Measurements from ENCODE around the gene MYH4. TPM values are rescaled to one million over a fixed set of nuclear protein-coding genes. Genes with fewer than 3 reads are reported as not detected.

The MYH4 gene
- total and polyA plus RNA-seq, 2 of the 4 experiments (the other 2 are of a cell fraction): not detected

DNA sequence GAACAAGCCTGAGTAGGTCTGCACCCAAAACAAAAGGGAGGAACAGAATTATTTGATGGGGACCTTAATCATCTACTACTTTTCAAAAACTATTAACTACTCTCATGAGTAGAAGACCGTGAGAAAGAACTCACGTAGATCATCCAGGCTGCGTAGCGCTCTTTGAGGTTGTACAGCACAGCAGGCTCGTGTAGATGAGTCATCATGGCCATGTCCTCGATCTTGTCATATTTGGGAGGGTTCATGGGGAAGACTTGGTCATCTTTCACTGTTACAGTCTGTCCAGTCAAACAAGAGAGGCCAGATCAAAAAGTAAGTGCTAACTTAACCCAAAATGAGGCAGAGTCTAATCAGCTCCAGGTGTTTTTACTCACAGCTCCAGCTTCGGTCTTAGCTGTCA lies 46.7 kb upstream of the MYH4 start:
- no peak for DNase-seq
- Histone ChIP-seq H3K14ac (replicated peaks; ENCODE audit: low read depth, low read length) (no peak overlapping the region), H2AFZ (replicated peaks; ENCODE audit: low read length, poor library complexity) (no peak overlapping the region), H2BK20ac (ENCODE audit: low read depth, low read length) (no peak overlapping the region), H3K4me2 (ENCODE audit: low read depth, low read length) (no peak overlapping the region), H3K4me3 (ENCODE audit: insufficient read depth, low read depth, low read length) (no peak overlapping the region), H2BK120ac (ENCODE audit: low read depth, low read length) (no peak overlapping the region), H3K4ac (ENCODE audit: low read depth, low read length) (no peak overlapping the region), H3K9ac (ENCODE audit: low read depth, low read length) (no peak overlapping the region), H4K20me1 (ENCODE audit: insufficient read depth, low read length) (no peaks in the 10 kb centered on the region), H4K91ac (ENCODE audit: insufficient read depth, low read depth, low read length) (no peak overlapping the region), H2AK5ac (ENCODE audit: low read depth, low read length) (no peak overlapping the region), H2AK9ac (replicated peaks; ENCODE audit: low read depth, low read length, poor library complexity) (no peak overlapping the region), H4K8ac (ENCODE audit: low read depth in 2 of 2, low read length in 2 of 2) (no peak overlapping the region), H3K27ac (ENCODE audit: insufficient read depth, low read length) (no peak overlapping the region), H3K56ac (ENCODE audit: extremely low read depth, insufficient read depth, low read length) (no peak overlapping the region), H3K27me3 (ENCODE audit: control insufficient read depth, insufficient read depth, low read length) (no peaks in the 10 kb centered on the region), H3K4me1 (ENCODE audit: control insufficient read depth, insufficient read depth, low read length) (no peaks in the 10 kb centered on the region), H3K36me3 (ENCODE audit: control insufficient read depth, insufficient read depth, low read length) (no peaks in the 10 kb centered on the region), H2BK15ac (ENCODE audit: low read depth, low read length) (no peak overlapping the region), H2BK5ac (ENCODE audit: low read depth, low read length, poor library complexity, severe bottlenecking) (no peak overlapping the region), H3K23ac (ENCODE audit: low read depth, low read length) (no peak overlapping the region), H3K79me1 (ENCODE audit: low read depth in 1 of 2, low read length in 2 of 2) (no peaks in the 10 kb centered on the region), H3K9me1 (ENCODE audit: insufficient read depth, low read length) (no peaks in the 10 kb centered on the region), H3K9me3 (ENCODE audit: control insufficient read depth, insufficient read depth, low read length) (no peaks in the 10 kb centered on the region), H4K5ac (ENCODE audit: low read depth, low read length) (no peak overlapping the region), H3K18ac (ENCODE audit: low read depth, low read length) (no peak overlapping the region)
- no TSS peak for BruUV-seq (replicated peaks)
- ChIA-PET POLR2A (ENCODE audit: unreplicated experiment) (no interaction called here), CTCF (no interaction called here)
- dilution Hi-C loops (cut with HindIII; ENCODE audit: low sequenced_read_pairs, unreplicated experiment): no loop called here
- intact Hi-C loops (cut with micrococcal nuclease): no loop called here
- no peak for ATAC-seq (ENCODE audit: low read depth)
- 33% methylated on average over 1 of the region's 7 CpGs; no CpG with 5 or more reads in 1 of the 2 experiments for WGBS, 2 experiments (ENCODE audit: extremely low coverage in 2 of 2, insufficient read length in 1 of 2)
- in situ Hi-C loops (cut with MboI; ENCODE audit: low sequenced_read_pairs): no loop called here
- no peak for TF ChIP-seq CHD1 (IDR thresholded peaks at IDR 0.05; ENCODE audit: low read depth, low read length)
- TF ChIP-seq MXI1 (IDR thresholded peaks at IDR 0.05; ENCODE audit: borderline replicate concordance, low read depth, low read length): no peak
- no peak for TF ChIP-seq NFE2L2 (IDR thresholded peaks at IDR 0.05; ENCODE audit: low read depth, low read length)
- TF ChIP-seq MAZ (IDR thresholded peaks at IDR 0.05; ENCODE audit: borderline replicate concordance, low read depth, low read length): no peak
- TF ChIP-seq RAD21 (IDR thresholded peaks at IDR 0.05; ENCODE audit: low read length): no peak
